ENCODE measurements around the gene CHMP1B. TPM values are rescaled to one million over a fixed set of nuclear protein-coding genes. Genes with fewer than 3 reads are reported as not detected.

Gene CHMP1B
- total and polyA plus RNA-seq, 9 of the 15 experiments (the other 6 are each of a cell fraction or from before 2014, with no cell fraction given), result 12.3 to 29.9 (median 19.0) TPM

DNA sequence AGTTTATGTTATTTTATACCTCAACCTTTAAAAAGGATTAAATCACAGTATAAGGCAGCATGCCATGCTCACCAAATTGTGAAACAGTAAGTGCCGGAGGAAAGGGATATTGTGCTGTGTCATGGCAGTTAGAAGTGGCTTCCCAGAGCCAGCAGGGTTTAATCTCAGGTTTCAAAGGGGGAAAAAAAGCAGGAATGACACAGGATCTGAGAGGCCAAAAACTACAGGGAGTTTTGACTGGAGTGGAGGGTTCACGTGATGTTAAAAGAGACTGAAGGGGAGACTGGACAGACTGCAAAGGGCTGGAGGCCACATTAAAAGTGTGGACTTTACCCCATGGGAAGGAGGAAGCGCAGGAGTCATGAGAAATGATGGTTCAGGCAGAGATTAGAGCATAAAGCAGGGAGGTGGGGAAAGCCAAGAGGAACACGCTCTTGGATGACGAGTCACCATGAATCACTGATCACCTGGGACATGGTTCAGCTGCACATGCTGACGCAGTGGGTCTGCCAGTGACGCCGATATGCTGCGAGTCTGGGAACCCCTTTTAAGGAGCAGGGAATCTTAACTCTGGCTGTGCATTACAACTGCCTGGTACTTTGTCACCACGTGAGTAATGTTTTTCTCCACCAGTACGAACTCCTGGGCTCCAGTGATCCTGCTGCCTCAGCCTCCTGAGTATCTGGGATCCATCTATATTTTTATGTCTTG, 6.1 kb downstream of the CHMP1B start (continued):
- TF ChIP-seq, protein P1, sequence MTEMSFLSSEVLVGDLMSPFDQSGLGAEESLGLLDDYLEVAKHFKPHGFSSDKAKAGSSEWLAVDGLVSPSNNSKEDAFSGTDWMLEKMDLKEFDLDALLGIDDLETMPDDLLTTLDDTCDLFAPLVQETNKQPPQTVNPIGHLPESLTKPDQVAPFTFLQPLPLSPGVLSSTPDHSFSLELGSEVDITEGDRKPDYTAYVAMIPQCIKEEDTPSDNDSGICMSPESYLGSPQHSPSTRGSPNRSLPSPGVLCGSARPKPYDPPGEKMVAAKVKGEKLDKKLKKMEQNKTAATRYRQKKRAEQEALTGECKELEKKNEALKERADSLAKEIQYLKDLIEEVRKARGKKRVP (CRISPR knock-in tag; IDR thresholded peaks at IDR 0.05), result no peak
- TF ChIP-seq PCBP1 (IDR thresholded peaks at IDR 0.05; ENCODE audit: low read depth, low read length, poor library complexity, severe bottlenecking) (no peak), ZNF3 (CRISPR knock-in tag; IDR thresholded peaks at IDR 0.05) (no peak), SAP30 (IDR thresholded peaks at IDR 0.05; ENCODE audit: borderline replicate concordance, insufficient read depth, low read depth, low read length, poor library complexity, severe bottlenecking) (no peak), TEAD4 (IDR thresholded peaks at IDR 0.05; ENCODE audit: low read length) (no peak), TEAD4 (CRISPR knock-in tag; IDR thresholded peaks at IDR 0.05; ENCODE audit: borderline replicate concordance) (no peak), ZHX1 (conservative IDR thresholded peaks at IDR 0.05; ENCODE audit: low read length) (no peak), POU5F1 (IDR thresholded peaks at IDR 0.05; ENCODE audit: borderline replicate concordance, low read depth, low read length, partially characterized antibody) (no peak), ELK3 (CRISPR knock-in tag; IDR thresholded peaks at IDR 0.05) (no peak), STAT5A (IDR thresholded peaks at IDR 0.05; ENCODE audit: borderline replicate concordance, low read length) (no peak), RERE (CRISPR knock-in tag; IDR thresholded peaks at IDR 0.05; ENCODE audit: borderline replicate concordance) (no peak), DACH1 (IDR thresholded peaks at IDR 0.05; ENCODE audit: partially characterized antibody) (peak; percentile 55), RBM17 (IDR thresholded peaks at IDR 0.05; ENCODE audit: borderline replicate concordance, low read depth, low read length) (no peak), ZNF57 (CRISPR knock-in tag; IDR thresholded peaks at IDR 0.05) (no peak), ZNF589 (CRISPR knock-in tag; IDR thresholded peaks at IDR 0.05; ENCODE audit: low read depth) (no peak)
- TF ChIP-seq, protein P2, sequence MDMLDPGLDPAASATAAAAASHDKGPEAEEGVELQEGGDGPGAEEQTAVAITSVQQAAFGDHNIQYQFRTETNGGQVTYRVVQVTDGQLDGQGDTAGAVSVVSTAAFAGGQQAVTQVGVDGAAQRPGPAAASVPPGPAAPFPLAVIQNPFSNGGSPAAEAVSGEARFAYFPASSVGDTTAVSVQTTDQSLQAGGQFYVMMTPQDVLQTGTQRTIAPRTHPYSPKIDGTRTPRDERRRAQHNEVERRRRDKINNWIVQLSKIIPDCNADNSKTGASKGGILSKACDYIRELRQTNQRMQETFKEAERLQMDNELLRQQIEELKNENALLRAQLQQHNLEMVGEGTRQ (CRISPR knock-in tag; IDR thresholded peaks at IDR 0.05), result no peak
